ENCODE data around the gene CNDP1. TPM values are rescaled to one million over a fixed set of nuclear protein-coding genes. Genes with fewer than 3 reads are reported as not detected.

Gene CNDP1
- total and polyA plus RNA-seq, 4 donors, result 0.09 to 21.1 (median 5.8) TPM

GRCh38 chr18:74570266-74570665 is 36.0 kb downstream of the CNDP1 start:
- Histone ChIP-seq H3K27me3 (ENCODE audit: control insufficient read depth in 4 of 4, insufficient read depth in 4 of 4, low read length in 3 of 4) (no peaks in the 10 kb centered on the region), H3K27ac (ENCODE audit: low read depth in 1 of 2, low read length in 2 of 2) (no peak overlapping the region), H3K4me3 (ENCODE audit: low read depth in 1 of 3, low read length in 3 of 3) (no peak overlapping the region), H3K9me3 (ENCODE audit: control insufficient read depth in 4 of 4, low read length in 3 of 4) (no peaks in the 10 kb centered on the region), H3K9ac (ENCODE audit: low read depth in 1 of 2, low read length in 2 of 2) (no peak overlapping the region), H3K4me1 (ENCODE audit: control insufficient read depth in 4 of 4, insufficient read depth in 4 of 4, low read length in 3 of 4) (peaks cover 1 to 11% (median 5%) of the 10 kb centered on the region in 4 donors), H3K36me3 (ENCODE audit: control insufficient read depth in 4 of 4, insufficient read depth in 3 of 4, low read depth in 1 of 4, low read length in 3 of 4) (peaks cover 0 to 3% (median 0%) of the 10 kb centered on the region in 4 donors)
- TF ChIP-seq HNF4A (conservative IDR thresholded peaks at IDR 0.05) (no peak), HNF4G (IDR thresholded peaks at IDR 0.05) (no peak), REST (IDR thresholded peaks at IDR 0.05) (no peak), SP1 (IDR thresholded peaks at IDR 0.05) (no peak), TAF1 (conservative IDR thresholded peaks at IDR 0.05) (no peak), CTCF (IDR thresholded peaks at IDR 0.05; ENCODE audit: low read depth, low read length, missing input control) (no peak), ATF3 (IDR thresholded peaks at IDR 0.05) (no peak), GABPA (IDR thresholded peaks at IDR 0.05 in 1 of 2, conservative IDR thresholded peaks at IDR 0.05 in 1 of 2) (no peak), ZBTB33 (IDR thresholded peaks at IDR 0.05) (no peak)
- DNase-seq (ENCODE audit: low spot score), result no peak
- WGBS, result 57% methylated on average over 4 of the region's 4 CpGs

- WGBS, result 92% methylated on average over 12 of the region's 12 CpGs
- Histone ChIP-seq H3K9ac (ENCODE audit: low read depth in 1 of 2, low read length in 2 of 2) (no peak overlapping the region), H3K4me3 (ENCODE audit: low read depth in 1 of 3, low read length in 3 of 3) (no peak overlapping the region), H3K9me3 (ENCODE audit: control insufficient read depth in 4 of 4, low read length in 3 of 4) (no peaks in the 10 kb centered on the region), H3K4me1 (ENCODE audit: control insufficient read depth in 4 of 4, insufficient read depth in 4 of 4, low read length in 3 of 4) (no peaks in the 10 kb centered on the region), H3K36me3 (ENCODE audit: control insufficient read depth in 4 of 4, insufficient read depth in 3 of 4, low read depth in 1 of 4, low read length in 3 of 4) (peaks cover 0 to 3% (median 2%) of the 10 kb centered on the region in 4 donors), H3K27me3 (ENCODE audit: control insufficient read depth in 4 of 4, insufficient read depth in 4 of 4, low read length in 3 of 4) (no peaks in the 10 kb centered on the region), H3K27ac (ENCODE audit: low read depth in 1 of 2, low read length in 2 of 2) (no peak overlapping the region)
- TF ChIP-seq FOXA2 (IDR thresholded peaks at IDR 0.05) (no peak), ATF3 (IDR thresholded peaks at IDR 0.05) (no peak), ZBTB33 (IDR thresholded peaks at IDR 0.05) (no peak), YY1 (IDR thresholded peaks at IDR 0.05) (no peak), FOXA1 (IDR thresholded peaks at IDR 0.05) (no peak), JUND (IDR thresholded peaks at IDR 0.05) (no peak), SP1 (IDR thresholded peaks at IDR 0.05) (no peak), TAF1 (conservative IDR thresholded peaks at IDR 0.05) (no peak), RXRA (IDR thresholded peaks at IDR 0.05) (no peak)
- no peak for DNase-seq (ENCODE audit: low spot score)
These were observed 37.8 kb downstream of the CNDP1 start for GRCh38 chr18:74571895-74572680.
